ENCODE measurements around the gene KIF6.
"Not testable (repeated sequence)": the region's sequence is repeated elsewhere in the genome, so short reads cannot be mapped to it uniquely, and the experiment has no call there.

KIF6 gene

GRCh38 chr6:39508515-39508914, 216.7 kb downstream of the KIF6 start:
- H3K4me1 ChIP-seq (ENCODE audit: control insufficient read depth, insufficient read depth, low read length): no peaks in the 10 kb centered on the region
- TF ChIP-seq ZIC2 (tag by site-specific recombination; IDR thresholded peaks at IDR 0.05) (peak; percentile 55), ZXDB (tag by site-specific recombination; IDR thresholded peaks at IDR 0.05) (no peak), ZFP37 (tag by site-specific recombination; IDR thresholded peaks at IDR 0.05) (no peak)
- CTCF ChIA-PET: no interaction called here
- H3K9me3 ChIP-seq (ENCODE audit: control insufficient read depth, insufficient read depth, low read depth, low read length): no peaks in the 10 kb centered on the region
- H3K36me3 ChIP-seq (ENCODE audit: control insufficient read depth in 2 of 2, insufficient read depth in 1 of 2, low read length in 2 of 2): no peaks in the 10 kb centered on the region
- H3K27ac ChIP-seq (ENCODE audit: extremely low read depth, low read depth, low read length): no peak overlapping the region
- POLR2A ChIA-PET: interaction anchor here (0.6 kb wide), 1 partner anchor 1595 kb away, joined by 4 read pairs; no protein-coding TSS in a partner anchor
- no peak overlapping the region for H3K4me3 ChIP-seq (ENCODE audit: low read depth, low read length)

DNA sequence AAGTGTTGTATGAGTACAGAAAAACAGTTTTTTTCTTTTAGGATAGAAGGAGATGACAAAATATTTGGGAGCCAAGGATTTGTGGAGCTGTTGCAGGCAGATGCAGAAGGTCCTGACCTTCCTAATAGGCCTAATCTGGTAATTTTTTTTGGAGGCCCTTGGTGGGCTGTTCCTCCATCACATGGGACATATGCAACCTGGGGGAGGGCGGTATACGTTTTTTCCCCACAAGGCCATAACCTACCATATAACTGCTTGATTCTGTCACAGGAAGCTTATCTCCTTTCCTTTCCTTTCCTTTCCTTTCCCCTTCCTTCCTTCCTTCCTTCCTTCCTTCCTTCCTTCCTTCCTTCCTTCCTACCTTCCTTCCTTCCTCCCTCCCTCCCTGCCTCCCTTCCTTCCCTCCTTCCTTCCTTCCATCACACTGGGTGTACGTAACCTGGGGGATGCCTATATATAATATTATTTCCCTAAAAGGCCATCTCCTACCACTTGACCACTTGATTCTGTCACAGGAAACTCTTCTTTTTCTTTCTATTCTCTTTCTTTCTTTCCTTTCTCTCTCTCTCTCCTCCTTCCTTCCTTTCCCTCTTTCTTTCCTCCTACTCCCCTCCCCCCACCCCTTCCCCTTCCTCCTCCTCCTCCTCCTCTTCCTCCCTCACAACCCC, 217.7 kb downstream of the KIF6 start:
- no peaks in the 10 kb centered on the region for H3K36me3 ChIP-seq (ENCODE audit: control insufficient read depth in 2 of 2, insufficient read depth in 1 of 2, low read length in 2 of 2)
- POLR2A ChIA-PET: no interaction called here
- H3K9me3 ChIP-seq (ENCODE audit: control insufficient read depth, insufficient read depth, low read depth, low read length): no peaks in the 10 kb centered on the region
- H3K27ac ChIP-seq (ENCODE audit: extremely low read depth, low read depth, low read length): no peak overlapping the region
- TF ChIP-seq ZNF596 (tag by site-specific recombination; IDR thresholded peaks at IDR 0.05) (no peak), REST (tag by site-specific recombination; IDR thresholded peaks at IDR 0.05) (no peak), KLF8 (tag by site-specific recombination; IDR thresholded peaks at IDR 0.05) (no peak), ZNF24 (tag by site-specific recombination; IDR thresholded peaks at IDR 0.05) (no peak), ZNF514 (tag by site-specific recombination; IDR thresholded peaks at IDR 0.05) (no peak), MZF1 (tag by site-specific recombination; IDR thresholded peaks at IDR 0.05; ENCODE audit: borderline replicate concordance) (no peak), SP7 (tag by site-specific recombination; IDR thresholded peaks at IDR 0.05) (no peak), PRDM1 (tag by site-specific recombination; IDR thresholded peaks at IDR 0.05) (no peak), ZNF580 (tag by site-specific recombination; IDR thresholded peaks at IDR 0.05) (no peak), ZNF645 (tag by site-specific recombination; IDR thresholded peaks at IDR 0.05) (no peak), ZNF248 (tag by site-specific recombination; IDR thresholded peaks at IDR 0.05) (no peak), ZNF639 (tag by site-specific recombination; IDR thresholded peaks at IDR 0.05) (no peak)
- CTCF ChIA-PET: no interaction called here
- H3K4me3 ChIP-seq (ENCODE audit: low read depth, low read length): no peak overlapping the region
- H3K4me1 ChIP-seq (ENCODE audit: control insufficient read depth, insufficient read depth, low read length): no peaks in the 10 kb centered on the region

DNA sequence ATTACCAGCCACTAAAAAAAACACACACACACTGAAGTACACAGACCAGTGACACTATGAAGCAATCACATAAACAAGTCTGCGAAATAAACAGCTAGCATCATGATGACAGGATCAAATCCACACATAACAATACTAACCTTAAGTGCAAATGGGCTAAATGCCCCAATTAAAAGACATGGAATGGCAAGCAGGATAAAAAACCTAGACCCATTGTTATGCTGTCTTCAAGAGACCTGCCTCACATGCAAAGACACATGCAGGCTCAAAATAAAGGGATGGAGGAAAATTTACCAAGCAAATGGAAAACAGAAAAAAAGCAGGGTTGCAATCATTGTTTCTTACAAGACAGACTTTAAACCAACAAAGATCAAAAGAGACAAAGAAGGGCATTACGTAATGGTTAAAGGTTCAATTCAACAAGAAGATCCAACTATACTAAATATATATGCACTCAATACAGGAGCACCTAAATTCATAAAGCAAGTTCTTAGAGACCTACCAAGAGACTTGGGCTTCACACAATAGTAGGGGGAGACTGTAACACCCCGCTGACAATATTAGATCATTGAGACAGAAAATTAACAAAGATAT, 222.7 kb downstream of the KIF6 start:
- peak; percentile 89 for TF ChIP-seq ZNF529 (tag by site-specific recombination; IDR thresholded peaks at IDR 0.05; ENCODE audit: insufficient replicate concordance)
- TF ChIP-seq ZNF558 (tag by site-specific recombination; IDR thresholded peaks at IDR 0.05): 0 out of 2 replicates have a peak, but pooled peaks have one; percentile 47
- peak; percentile 70; the same call in 1 of the 2 replicates for TF ChIP-seq ATF2 (tag by site-specific recombination; IDR thresholded peaks at IDR 0.05; ENCODE audit: low read depth)
- peak; percentile 47; the same call in 1 of the 2 replicates for TF ChIP-seq ZNF549 (tag by site-specific recombination; IDR thresholded peaks at IDR 0.05)
- TF ChIP-seq TRIM28 (IDR thresholded peaks at IDR 0.05; ENCODE audit: borderline replicate concordance, low read length): peak; percentile 97
- peak; percentile 98 for TF ChIP-seq SETDB1 (IDR thresholded peaks at IDR 0.05; ENCODE audit: insufficient read length, low read length)
- H3K9me3 ChIP-seq (ENCODE audit: control insufficient read depth, insufficient read depth, low read depth, low read length); POLR2A ChIA-PET; H3K4me3 ChIP-seq (ENCODE audit: low read depth, low read length); H3K36me3 ChIP-seq (ENCODE audit: control insufficient read depth in 2 of 2, insufficient read depth in 1 of 2, low read length in 2 of 2); CTCF ChIA-PET; H3K4me1 ChIP-seq (ENCODE audit: control insufficient read depth, insufficient read depth, low read length); H3K27ac ChIP-seq (ENCODE audit: extremely low read depth, low read depth, low read length): not testable (repeated sequence)
